ENCODE data around the gene SLC25A12. TPM values are rescaled to one million over a fixed set of nuclear protein-coding genes. Genes with fewer than 3 reads are reported as not detected.

Gene SLC25A12
- total RNA-seq, 2 experiments from 2014 or later, result 16.2 to 18.3 TPM

DNA sequence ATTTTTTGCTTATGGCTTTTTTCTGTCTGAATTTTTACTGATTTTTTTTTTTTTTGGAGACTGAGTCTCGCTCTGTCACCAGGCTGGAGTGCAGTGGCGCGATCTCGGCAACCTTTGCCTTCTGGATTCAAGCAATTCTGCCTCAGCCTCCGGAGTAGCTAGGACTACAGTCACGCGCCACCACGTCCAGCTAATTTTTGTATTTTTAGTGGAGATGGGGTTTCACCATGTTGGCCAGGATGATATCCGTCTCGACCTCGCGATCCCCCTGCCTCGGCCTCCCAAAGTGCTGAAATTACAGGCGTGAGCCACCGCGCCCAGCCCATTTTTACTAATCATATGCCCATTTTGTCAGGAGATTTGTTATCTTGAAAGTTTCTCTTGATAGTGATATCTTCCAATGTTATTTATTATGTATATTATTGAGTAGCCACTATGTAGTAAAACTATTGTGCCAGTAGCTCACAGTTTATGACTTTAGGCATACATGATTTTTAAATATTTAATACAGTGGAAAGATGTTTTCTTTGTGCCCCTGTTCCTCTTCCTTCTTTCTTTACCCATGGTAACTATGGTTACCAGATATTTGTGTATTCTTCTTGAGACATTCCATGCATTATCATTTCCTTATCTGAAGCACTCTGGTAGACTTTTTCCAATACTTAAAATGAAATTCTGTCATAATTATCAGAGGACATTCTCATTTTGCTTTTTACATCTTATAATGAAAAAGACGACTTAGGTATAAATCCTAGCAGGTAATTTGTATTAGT lies 30.3 kb upstream of the SLC25A12 start:
- DNase-seq, result no peak
- TF ChIP-seq, protein P1, sequence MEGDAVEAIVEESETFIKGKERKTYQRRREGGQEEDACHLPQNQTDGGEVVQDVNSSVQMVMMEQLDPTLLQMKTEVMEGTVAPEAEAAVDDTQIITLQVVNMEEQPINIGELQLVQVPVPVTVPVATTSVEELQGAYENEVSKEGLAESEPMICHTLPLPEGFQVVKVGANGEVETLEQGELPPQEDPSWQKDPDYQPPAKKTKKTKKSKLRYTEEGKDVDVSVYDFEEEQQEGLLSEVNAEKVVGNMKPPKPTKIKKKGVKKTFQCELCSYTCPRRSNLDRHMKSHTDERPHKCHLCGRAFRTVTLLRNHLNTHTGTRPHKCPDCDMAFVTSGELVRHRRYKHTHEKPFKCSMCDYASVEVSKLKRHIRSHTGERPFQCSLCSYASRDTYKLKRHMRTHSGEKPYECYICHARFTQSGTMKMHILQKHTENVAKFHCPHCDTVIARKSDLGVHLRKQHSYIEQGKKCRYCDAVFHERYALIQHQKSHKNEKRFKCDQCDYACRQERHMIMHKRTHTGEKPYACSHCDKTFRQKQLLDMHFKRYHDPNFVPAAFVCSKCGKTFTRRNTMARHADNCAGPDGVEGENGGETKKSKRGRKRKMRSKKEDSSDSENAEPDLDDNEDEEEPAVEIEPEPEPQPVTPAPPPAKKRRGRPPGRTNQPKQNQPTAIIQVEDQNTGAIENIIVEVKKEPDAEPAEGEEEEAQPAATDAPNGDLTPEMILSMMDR (IDR thresholded peaks at IDR 0.05), result no peak
- peaks cover 44% of the 10 kb centered on the region for H3K4me1 Mint-ChIP-seq (ENCODE audit: low read depth)
- no peak for ATAC-seq
- H3K27me3 Mint-ChIP-seq, result no peaks in the 10 kb centered on the region
- no peaks in the 10 kb centered on the region for H3K9me3 Mint-ChIP-seq
- ChIA-PET CTCF (interaction anchor here (1.0 to 1.6 kb wide), 3 partner anchors 9 to 172 kb away, joined by 4 to 5 read pairs (median 4); no protein-coding TSS in a partner anchor), POLR2A (no interaction called here)
- H3K27ac Mint-ChIP-seq, result peak overlapping the region; percentile 32
- H3K4me3 Mint-ChIP-seq, result peak overlapping the region; percentile 91
- intact Hi-C loops (cut with micrococcal nuclease), result loop anchor here (10.0 kb wide), 1 partner anchor 180 kb away; the partner anchor contains the start of gene DLX2
- peaks cover 39% of the 10 kb centered on the region for H3K36me3 Mint-ChIP-seq (ENCODE audit: low read depth)

DNA sequence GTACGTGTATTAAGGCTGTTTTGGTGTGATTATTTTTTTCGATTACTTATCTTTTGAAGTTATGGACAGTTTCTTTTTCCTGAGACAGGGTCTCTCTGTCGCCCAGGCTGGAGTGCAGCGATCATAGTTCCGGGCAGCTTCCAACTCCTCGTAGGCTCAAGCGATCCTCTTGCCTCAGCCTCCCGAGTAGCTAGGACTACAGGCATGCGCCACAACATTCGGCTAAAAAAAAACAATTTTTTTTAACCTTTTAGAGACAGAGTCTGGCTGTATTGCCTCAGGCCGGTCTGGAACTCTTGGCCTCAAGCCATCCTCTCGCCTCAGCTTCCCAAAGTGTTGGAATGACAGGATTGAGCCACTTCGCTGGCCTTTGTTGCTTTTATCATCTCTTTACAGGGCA lies 29.2 kb upstream of the SLC25A12 start:
- intact Hi-C loops (cut with micrococcal nuclease), result loop anchor here (10.0 kb wide), 1 partner anchor 182 kb away; the partner anchor contains the start of gene DLX2
- Mint-ChIP-seq H3K27me3 (no peaks in the 10 kb centered on the region), H3K4me1 (ENCODE audit: low read depth) (peaks cover 34% of the 10 kb centered on the region), H3K9me3 (no peaks in the 10 kb centered on the region), H3K4me3 (peak overlapping the region; percentile 91), H3K27ac (peak overlapping the region; percentile 95), H3K36me3 (ENCODE audit: low read depth) (peaks cover 30% of the 10 kb centered on the region)
- CTCF ChIA-PET, result interaction anchor here (1.1 to 1.5 kb wide), 3 partner anchors 14 to 194 kb away, joined by 3 to 4 read pairs (median 3); no protein-coding TSS in a partner anchor
- POLR2A ChIA-PET, result interaction anchor here (1.0 to 2.2 kb wide), 3 partner anchors 8 to 18 kb away, joined by 3 to 5 read pairs (median 4); no protein-coding TSS in a partner anchor
- TF ChIP-seq, protein P1 (IDR thresholded peaks at IDR 0.05), result no peak
- ATAC-seq (no peak), DNase-seq (no peak)

DNA sequence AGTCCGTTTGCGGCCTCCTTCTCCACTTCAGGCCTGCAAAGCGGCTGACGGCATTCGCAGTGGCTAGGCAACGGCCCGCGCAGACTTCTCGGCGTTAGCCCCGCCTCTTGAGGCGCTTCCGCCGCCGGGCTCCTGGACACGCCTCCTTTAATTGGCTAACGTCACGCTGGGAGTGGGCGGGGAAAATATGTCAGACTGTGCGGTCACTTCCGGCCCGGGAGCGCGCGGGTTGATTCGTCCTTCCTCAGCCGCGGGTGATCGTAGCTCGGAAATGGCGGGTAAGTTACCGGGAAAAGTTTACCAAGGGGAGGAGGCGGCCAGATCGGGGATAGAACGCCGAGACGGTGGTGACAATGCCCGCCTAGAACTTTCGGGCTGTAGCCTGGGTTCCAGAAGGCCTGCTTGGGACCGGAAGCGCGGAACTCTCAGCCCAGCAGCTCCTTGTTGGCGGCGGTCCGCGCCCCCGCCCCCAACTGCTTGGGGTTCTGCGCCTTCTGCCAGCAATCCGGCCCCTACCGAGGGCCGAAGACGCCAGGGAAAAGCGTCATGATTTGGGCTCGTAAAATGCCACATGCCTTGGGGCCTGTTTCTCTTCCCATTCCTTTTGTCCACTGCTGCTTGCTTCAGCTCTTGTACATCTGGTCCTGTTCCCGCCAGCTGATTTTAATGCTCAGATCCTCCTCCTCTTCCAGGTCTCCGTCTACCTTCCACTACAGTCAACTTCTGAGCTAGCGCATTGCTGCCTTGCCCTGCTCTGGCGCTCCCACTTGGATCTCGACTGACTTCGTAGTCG lies 28.4 kb upstream of the SLC25A12 start, which contains the start of gene HAT1:
Gene HAT1, plus strand, starts transcription at position 232 of the 793 bp plus-strand sequence. Its CDS starts 40 bp downstream, at position 272.
- TF ChIP-seq, protein P1 (IDR thresholded peaks at IDR 0.05), result no peak
- H3K27ac Mint-ChIP-seq, result peak within 1 kb of the TSS; percentile 95
- peak; percentile 97 for ATAC-seq
- ChIA-PET CTCF (interaction anchor here (0.7 to 1.5 kb wide), 6 partner anchors 12 to 193 kb away, joined by 3 to 7 read pairs (median 3); no protein-coding TSS in a partner anchor), POLR2A (interaction anchor here (0.8 to 2.2 kb wide), 8 partner anchors 9 to 84 kb away, joined by 3 to 11 read pairs (median 4); partner anchors contain the start of genes METAP1D and SLC25A12)
- H3K4me3 Mint-ChIP-seq, result peak within 1 kb of the TSS; percentile 91
- intact Hi-C loops (cut with micrococcal nuclease), result loop anchor here (10.0 kb wide), 1 partner anchor 182 kb away; the partner anchor contains the start of gene DLX2
- peak; percentile 99 for DNase-seq
- no peaks in the 10 kb centered on the region for H3K27me3 Mint-ChIP-seq
- peaks cover 34% of the 10 kb centered on the region for H3K4me1 Mint-ChIP-seq (ENCODE audit: low read depth)
- peaks cover 26% of the 10 kb centered on the region for H3K36me3 Mint-ChIP-seq (ENCODE audit: low read depth)
- no peaks in the 10 kb centered on the region for H3K9me3 Mint-ChIP-seq

DNA sequence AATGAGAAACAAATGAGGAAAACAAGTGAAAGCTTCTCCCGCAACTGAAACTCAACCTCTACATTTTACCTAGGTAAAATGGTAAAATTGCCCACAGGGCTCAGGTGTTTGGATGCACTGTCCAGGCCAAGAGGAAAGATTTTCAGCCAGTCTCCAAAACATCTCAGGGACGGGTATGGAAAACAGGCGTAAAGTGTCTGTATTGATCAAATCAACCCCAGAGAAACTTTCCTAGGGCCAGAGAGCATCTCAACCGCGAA lies 27.9 kb upstream of the SLC25A12 start:
- ChIA-PET CTCF (interaction anchor here (0.7 to 1.5 kb wide), 4 partner anchors 12 to 180 kb away, joined by 3 to 7 read pairs (median 3); no protein-coding TSS in a partner anchor), POLR2A (interaction anchor here (0.8 to 2.2 kb wide), 8 partner anchors 9 to 85 kb away, joined by 3 to 11 read pairs (median 4); partner anchors contain the start of genes METAP1D and SLC25A12)
- Mint-ChIP-seq H3K4me3 (peak overlapping the region; percentile 91), H3K27ac (peak overlapping the region; percentile 95), H3K4me1 (ENCODE audit: low read depth) (peaks cover 30% of the 10 kb centered on the region), H3K27me3 (no peaks in the 10 kb centered on the region), H3K36me3 (ENCODE audit: low read depth) (peaks cover 21% of the 10 kb centered on the region), H3K9me3 (no peaks in the 10 kb centered on the region)
- ATAC-seq (peak; percentile 19), DNase-seq (no peak)
- intact Hi-C loops (cut with micrococcal nuclease), result loop anchor here (10.0 kb wide), 1 partner anchor 183 kb away; the partner anchor contains the start of gene DLX2
- TF ChIP-seq, protein P1 (IDR thresholded peaks at IDR 0.05), result no peak
